Motor neuron (in vitro differentiated cells): ENCODE measurements around the gene NLRP4. TPM values are rescaled to one million over a fixed set of nuclear protein-coding genes. Genes with fewer than 3 reads are reported as not detected.

Experiments
- ATAC-seq, 8 experiments: fragments of 200-7000 bp; cut with Tn5 transposase; replicated peaks in 6 of 8; 2 replicates each; pipeline ENCODE4 v1.8.0; 2021; ENCODE audit warnings: mild to moderate bottlenecking in 8 of 8, moderate library complexity in 8 of 8
- H3K27ac ChIP-seq, 2 donors: fragments of 250-450 bp; sonication (Bioruptor Pico); 2 replicates each; pipeline ENCODE4 v1.9.0; 2021; ENCODE audit warnings: antibody characterized with exemption in 2 of 2, mild to moderate bottlenecking in 2 of 2, moderate library complexity in 1 of 2
- H3K4me1 ChIP-seq, 2 donors: fragments of 250-450 bp; sonication (Bioruptor Pico); replicated peaks in 1 of 2; 2 replicates each; pipeline ENCODE4 v1.6.1; 2021; ENCODE audit warnings: antibody characterized with exemption in 2 of 2, mild to moderate bottlenecking in 2 of 2, moderate library complexity in 1 of 2
- H3K4me3 ChIP-seq, 5 donors: fragments of 250-450 bp; sonication (Bioruptor Pico); 2 replicates each; pipeline ENCODE4 v1.9.0; 2021; ENCODE audit warnings: antibody characterized with exemption in 5 of 5, mild to moderate bottlenecking in 5 of 5, moderate library complexity in 4 of 5
- WGBS, 10 experiments: fragments of 450-650 bp; shearing (Covaris generic); methylation state at CpG; one replicate each; pipeline ENCODE4 v1.0.0; 2022; 5-methylcytosine and 5-hydroxymethylcytosine counted together
- in situ Hi-C, 9 experiments: fragments of 400-800 bp; cut with MboI; loops; one replicate each; pipeline ENCODE4 v1.15.0; 2021; ENCODE audit warnings: low sequenced_read_pairs in 9 of 9, low pct_unique_long_range_greater_than_20kb in 2 of 9; ENCODE audit not compliant: unreplicated experiment in 9 of 9
- total RNA-seq, 8 experiments: library from RNA; unstranded; fragments of 300-600 nt; gene quantifications; 2 replicates each; pipeline versions ENCODE4 v1.2.3 to v1.2.4, GENCODE V29; 2022

The NLRP4 gene, protein sequence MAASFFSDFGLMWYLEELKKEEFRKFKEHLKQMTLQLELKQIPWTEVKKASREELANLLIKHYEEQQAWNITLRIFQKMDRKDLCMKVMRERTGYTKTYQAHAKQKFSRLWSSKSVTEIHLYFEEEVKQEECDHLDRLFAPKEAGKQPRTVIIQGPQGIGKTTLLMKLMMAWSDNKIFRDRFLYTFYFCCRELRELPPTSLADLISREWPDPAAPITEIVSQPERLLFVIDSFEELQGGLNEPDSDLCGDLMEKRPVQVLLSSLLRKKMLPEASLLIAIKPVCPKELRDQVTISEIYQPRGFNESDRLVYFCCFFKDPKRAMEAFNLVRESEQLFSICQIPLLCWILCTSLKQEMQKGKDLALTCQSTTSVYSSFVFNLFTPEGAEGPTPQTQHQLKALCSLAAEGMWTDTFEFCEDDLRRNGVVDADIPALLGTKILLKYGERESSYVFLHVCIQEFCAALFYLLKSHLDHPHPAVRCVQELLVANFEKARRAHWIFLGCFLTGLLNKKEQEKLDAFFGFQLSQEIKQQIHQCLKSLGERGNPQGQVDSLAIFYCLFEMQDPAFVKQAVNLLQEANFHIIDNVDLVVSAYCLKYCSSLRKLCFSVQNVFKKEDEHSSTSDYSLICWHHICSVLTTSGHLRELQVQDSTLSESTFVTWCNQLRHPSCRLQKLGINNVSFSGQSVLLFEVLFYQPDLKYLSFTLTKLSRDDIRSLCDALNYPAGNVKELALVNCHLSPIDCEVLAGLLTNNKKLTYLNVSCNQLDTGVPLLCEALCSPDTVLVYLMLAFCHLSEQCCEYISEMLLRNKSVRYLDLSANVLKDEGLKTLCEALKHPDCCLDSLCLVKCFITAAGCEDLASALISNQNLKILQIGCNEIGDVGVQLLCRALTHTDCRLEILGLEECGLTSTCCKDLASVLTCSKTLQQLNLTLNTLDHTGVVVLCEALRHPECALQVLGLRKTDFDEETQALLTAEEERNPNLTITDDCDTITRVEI
- under 1 TPM in 2 of 8 experiments, not detected in 6; 0.14 to 0.17 TPM for total RNA-seq

DNA sequence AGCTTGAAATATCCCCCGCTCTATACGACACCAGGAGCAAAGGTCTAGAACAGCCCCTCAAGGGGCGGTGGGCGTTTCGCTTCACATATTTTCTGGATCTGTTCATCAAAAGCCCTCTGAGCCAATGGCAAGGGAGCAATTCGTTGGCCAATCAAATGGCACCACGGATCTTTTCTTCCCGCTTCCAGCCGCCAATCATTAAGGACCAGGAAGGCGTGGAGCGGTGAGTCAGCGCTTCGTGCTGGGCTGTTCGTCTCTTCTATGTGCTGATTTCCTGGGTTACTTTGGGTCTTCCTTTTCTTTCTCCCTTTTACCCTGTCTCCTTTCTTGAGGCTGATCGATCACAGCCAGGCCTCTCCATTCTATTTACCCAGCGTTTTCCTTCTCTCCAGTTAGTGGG, at the start of gene NLRP4:
Gene NLRP4 (plus strand): TSS at position 201 of the 400 bp plus-strand sequence. CDS start 15,541 bp downstream, outside the sequence.
- H3K27ac ChIP-seq = no peak within 1 kb of the TSS
- in situ Hi-C loops = no loop called here
- no peaks in the 10 kb centered on the region for H3K4me1 ChIP-seq
- ATAC-seq = no peak
- 50 to 90% (median 70%) methylated on average over 3 to 15 of the region's 16 CpGs; no CpG with 5 or more reads in 2 of the 10 experiments for WGBS, 10 experiments
- no peak within 1 kb of the TSS for H3K4me3 ChIP-seq

GRCh38 chr19:55795021-55795420, 41.3 kb upstream of the NLRP4 start:
- Histone ChIP-seq H3K4me3 (no peak overlapping the region), H3K27ac (no peak overlapping the region), H3K4me1 (no peaks in the 10 kb centered on the region)
- WGBS, 10 experiments = 41 to 81% (median 61%) methylated on average over 4 to 11 of the region's 11 CpGs
- ATAC-seq = no peak
- in situ Hi-C loops = no loop called here

DNA sequence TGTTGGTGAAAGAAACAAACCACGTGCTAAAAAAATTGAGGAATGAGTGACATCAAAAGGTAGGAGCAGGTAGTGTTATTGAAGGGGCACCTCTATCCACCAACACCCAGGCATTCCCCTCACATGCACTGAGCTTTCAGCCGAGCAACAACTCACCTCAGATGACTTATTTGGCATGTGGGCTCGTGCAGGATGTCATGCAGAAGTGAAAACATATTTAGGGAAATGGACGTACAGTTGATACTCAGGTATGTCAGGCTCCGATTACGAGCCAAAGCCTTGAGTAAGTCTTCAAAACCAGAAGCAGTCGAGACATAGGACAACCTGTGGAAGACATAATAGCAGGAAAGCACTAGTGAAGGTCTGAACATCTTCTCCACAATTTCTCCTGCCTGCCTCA, 34.9 kb upstream of the NLRP4 start:
- no peak overlapping the region for H3K4me3 ChIP-seq
- no peaks in the 10 kb centered on the region for H3K4me1 ChIP-seq
- ATAC-seq = no peak
- no peak overlapping the region for H3K27ac ChIP-seq
- in situ Hi-C loops = no loop called here
- WGBS, 10 experiments = 0 to 54% (median 26%) methylated on average over 1 to 7 of the region's 7 CpGs

DNA sequence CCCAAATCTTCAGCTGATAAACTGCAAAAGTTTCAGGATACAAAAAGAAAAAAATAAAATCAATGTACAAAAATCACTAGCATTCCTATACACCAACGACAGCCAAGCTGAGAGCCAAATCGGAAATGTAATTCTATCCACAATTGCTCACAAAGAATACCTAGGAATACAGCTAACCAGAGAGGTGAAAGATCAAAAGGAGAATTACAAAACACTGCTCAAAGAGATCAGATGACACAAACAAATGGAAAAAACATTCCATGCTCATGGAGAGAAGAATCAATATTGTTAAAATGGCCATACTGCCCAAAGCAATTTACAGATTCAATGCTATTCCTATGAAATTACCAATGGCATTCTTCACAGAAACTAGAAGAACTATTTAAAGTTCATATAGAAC, 34.1 kb upstream of the NLRP4 start:
- in situ Hi-C loops = no loop called here
- no peak overlapping the region for H3K4me3 ChIP-seq
- WGBS, 10 experiments = 0 to 76% (median 39%) methylated on average over 2 of the region's 2 CpGs; no CpG with 5 or more reads in 2 of the 10 experiments
- no peaks in the 10 kb centered on the region for H3K4me1 ChIP-seq
- no peak overlapping the region for H3K27ac ChIP-seq
- no peak for ATAC-seq

- Histone ChIP-seq H3K4me1 (no peaks in the 10 kb centered on the region), H3K27ac (no peak overlapping the region), H3K4me3 (no peak overlapping the region)
- 0 to 37% (median 21%) methylated on average over 1 to 13 of the region's 20 CpGs; no CpG with 5 or more reads in 1 of the 10 experiments for WGBS, 10 experiments
- ATAC-seq = peak in 3 of 8 experiments; percentile 50 to 99 (median 67)
- in situ Hi-C loops = no loop called here
Observed at GRCh38 chr19:55809381-55810058, 26.8 kb upstream of the NLRP4 start.

DNA sequence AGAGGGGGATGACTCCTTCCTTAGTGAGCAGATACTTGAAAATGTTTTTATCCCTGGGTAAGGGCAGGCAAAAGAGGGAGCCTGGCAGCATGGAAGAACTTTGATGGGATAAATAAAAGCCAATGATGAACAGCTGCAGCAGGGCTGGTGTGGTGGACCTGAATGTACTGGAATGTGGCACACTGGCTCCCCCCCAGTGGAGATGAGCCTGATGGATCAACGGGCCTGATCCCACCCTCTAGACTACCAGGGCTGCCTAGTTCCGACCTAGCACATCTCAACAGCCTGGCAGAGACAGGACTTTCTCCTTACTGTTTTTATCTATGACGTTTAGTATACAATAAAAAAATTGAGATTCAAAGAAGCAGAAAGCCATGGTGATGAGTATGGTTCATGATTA, 25.0 kb upstream of the NLRP4 start:
- in situ Hi-C loops = no loop called here
- 0 to 35% (median 0%) methylated on average over 1 to 3 of the region's 3 CpGs; no CpG with 5 or more reads in 3 of the 10 experiments for WGBS, 10 experiments

DNA sequence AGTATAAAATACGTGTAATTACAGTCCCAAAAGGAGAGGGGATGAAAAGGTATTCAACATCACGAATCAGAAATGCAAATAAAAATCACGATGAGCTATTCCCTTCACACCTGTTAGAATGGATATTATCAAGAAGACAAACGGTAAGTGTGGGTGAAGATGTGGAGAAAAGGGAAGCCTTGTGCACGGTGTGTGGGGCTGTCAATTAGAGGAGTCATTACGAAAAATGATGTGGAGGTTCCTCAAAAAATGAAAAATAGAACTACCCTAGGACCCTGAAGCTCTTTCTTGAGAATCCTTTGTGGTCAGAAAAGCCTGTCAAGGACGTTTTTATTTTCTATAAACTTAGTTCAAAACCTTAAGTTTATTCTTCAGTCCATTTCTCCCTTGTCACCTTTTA, 23.9 kb upstream of the NLRP4 start:
- 0 to 18% (median 4%) methylated on average over 1 to 7 of the region's 7 CpGs for WGBS, 10 experiments
- no peaks in the 10 kb centered on the region for H3K4me1 ChIP-seq
- ATAC-seq = no peak
- no peak overlapping the region for H3K27ac ChIP-seq
- H3K4me3 ChIP-seq = no peak overlapping the region
- in situ Hi-C loops = no loop called here

More for the DNA sequence above, 25.0 kb upstream of the NLRP4 start:
- no peak overlapping the region for H3K4me3 ChIP-seq
- H3K4me1 ChIP-seq = no peaks in the 10 kb centered on the region
- H3K27ac ChIP-seq = no peak overlapping the region
- ATAC-seq = no peak

- 13 to 64% (median 58%) methylated on average over 1 to 4 of the region's 5 CpGs; no CpG with 5 or more reads in 5 of the 10 experiments for WGBS, 10 experiments
- H3K4me3 ChIP-seq = no peak overlapping the region
- ATAC-seq = no peak
- in situ Hi-C loops = no loop called here
- no peaks in the 10 kb centered on the region for H3K4me1 ChIP-seq
- H3K27ac ChIP-seq = no peak overlapping the region
Observed at GRCh38 chr19:55813906-55814305, 22.4 kb upstream of the NLRP4 start.

DNA sequence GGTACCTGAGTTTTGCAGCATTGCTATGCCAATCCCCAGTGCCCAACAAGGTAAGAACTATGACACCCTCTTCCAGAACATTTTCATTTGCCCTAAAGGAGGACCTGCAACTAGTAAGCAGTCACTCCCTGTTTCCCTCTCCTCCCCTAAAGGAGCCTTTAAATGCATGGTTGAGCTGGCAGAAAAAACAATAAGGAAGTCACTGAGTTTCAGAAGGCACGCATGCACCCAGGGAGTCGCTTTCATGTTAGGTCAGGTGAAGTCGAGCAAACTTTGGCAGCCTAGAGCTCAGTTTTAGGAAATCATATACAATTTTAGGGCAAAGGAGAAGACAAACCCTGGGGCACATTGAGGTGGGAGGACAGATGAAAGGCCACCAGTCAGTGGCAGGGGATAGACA, 16.3 kb upstream of the NLRP4 start:
- 0 to 60% (median 25%) methylated on average over 1 to 3 of the region's 3 CpGs; no CpG with 5 or more reads in 2 of the 10 experiments for WGBS, 10 experiments
- no peak overlapping the region for H3K27ac ChIP-seq
- no peak for ATAC-seq
- no peaks in the 10 kb centered on the region for H3K4me1 ChIP-seq
- in situ Hi-C loops = no loop called here
- H3K4me3 ChIP-seq = no peak overlapping the region

DNA sequence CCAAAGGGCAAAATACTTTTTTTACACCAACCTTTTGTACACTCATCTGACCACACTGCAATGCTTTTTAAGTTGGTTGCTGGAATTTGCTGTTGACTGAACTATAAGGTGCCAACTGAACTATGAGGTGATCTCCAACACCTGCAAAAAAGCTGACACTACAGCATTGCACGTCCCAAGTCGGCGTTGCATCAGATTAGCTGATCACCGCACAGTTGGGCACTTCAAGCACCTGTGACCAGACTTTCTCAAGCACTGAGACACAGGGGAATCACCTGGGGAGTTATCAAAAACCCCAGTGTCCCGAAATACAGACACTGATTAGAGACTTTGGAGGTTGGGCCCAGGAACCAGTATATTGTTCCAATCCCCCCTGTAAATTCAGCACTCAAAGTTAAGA, 5.7 kb upstream of the NLRP4 start:
- WGBS, 10 experiments = 14 to 77% (median 50%) methylated on average over 1 to 4 of the region's 5 CpGs; no CpG with 5 or more reads in 5 of the 10 experiments
- no peak for ATAC-seq
- no peaks in the 10 kb centered on the region for H3K4me1 ChIP-seq
- H3K4me3 ChIP-seq = no peak overlapping the region
- no peak overlapping the region for H3K27ac ChIP-seq
- in situ Hi-C loops = no loop called here

DNA sequence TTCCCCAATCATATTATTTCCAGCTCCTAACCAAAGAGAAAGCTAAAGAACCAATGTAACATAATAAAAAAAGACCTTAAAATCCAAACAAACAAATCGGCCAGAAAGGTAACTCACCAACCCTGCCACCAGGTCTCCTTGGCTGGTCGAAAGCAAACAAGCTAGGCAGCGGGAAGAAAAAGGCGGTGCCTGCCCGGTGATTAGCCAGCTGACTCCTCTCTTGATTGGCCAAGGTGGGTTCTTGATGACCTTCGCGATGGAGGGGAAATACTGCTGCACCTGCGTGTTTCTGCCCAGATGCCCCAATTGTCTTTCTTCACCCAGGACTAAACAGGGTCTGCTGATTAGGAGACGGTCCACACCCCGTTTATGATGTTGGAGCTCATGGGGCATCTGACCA, 4.5 kb upstream of the NLRP4 start, which contains the start of gene NLRP11:
Gene NLRP11 (minus strand): TSS at position 154 of the 400 bp plus-strand sequence. CDS start 13,825 bp downstream, outside the sequence.
- no peak within 1 kb of the TSS for H3K4me3 ChIP-seq
- WGBS, 10 experiments = 11 to 82% (median 30%) methylated on average over 2 to 10 of the region's 10 CpGs; no CpG with 5 or more reads in 3 of the 10 experiments
- no peak for ATAC-seq

DNA sequence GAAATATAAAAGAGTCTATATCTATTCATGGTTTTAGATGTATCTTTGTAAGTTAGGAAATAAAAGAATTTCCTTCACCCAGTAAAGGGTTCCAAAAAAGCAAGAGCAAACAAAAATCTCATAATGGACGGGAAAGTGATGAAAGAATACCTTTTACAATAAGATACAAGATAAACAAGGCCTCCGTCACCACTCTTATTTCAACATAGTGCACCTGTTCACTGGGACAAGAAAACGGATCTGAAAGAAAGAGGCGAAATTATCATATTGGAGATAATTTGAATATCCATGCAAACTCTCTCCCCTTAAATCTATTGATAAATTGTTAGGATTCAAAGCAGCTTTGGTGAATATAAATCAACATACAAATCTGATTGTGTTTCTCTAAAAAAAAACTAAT, 3.7 kb upstream of the NLRP4 start:
- ATAC-seq = no peak
- Histone ChIP-seq H3K4me1 (no peaks in the 10 kb centered on the region), H3K27ac (no peak overlapping the region), H3K4me3 (no peak overlapping the region)
- in situ Hi-C loops = no loop called here
- 2 to 53% (median 24%) methylated on average over 3 to 4 of the region's 4 CpGs; no CpG with 5 or more reads in 1 of the 10 experiments for WGBS, 10 experiments

More for the DNA sequence above, 4.5 kb upstream of the NLRP4 start, which contains the start of gene NLRP11:
- Histone ChIP-seq H3K4me1 (no peaks in the 10 kb centered on the region), H3K27ac (no peak within 1 kb of the TSS)
- in situ Hi-C loops = no loop called here
